Kidney (tissue), 14 donors: ENCODE data around the gene SRP19. TPM values are rescaled to one million over a fixed set of nuclear protein-coding genes. Genes with fewer than 3 reads are reported as not detected.
A peak's percentile ranks its signal among the peaks of the same experiment; 100 is the strongest.

Source experiments
- DNase-seq, 5 donors: peaks; one replicate each; pipeline ENCODE4 v3.0.0-alpha.2; 2013 to 2020
- FAIRE-seq: peaks from 2 replicates; lab custom pipeline; 2012; peaks lifted over from hg19 to GRCh38; lab: Jason Lieb, UNC
- H3K27ac ChIP-seq, 2 donors: one replicate each; pipeline ENCODE4 v1.7.0; 2013; ENCODE audit warnings: low read depth in 2 of 2, low read length in 2 of 2, inconsistent platforms in 1 of 2
- H3K27me3 ChIP-seq: one replicate; pipeline ENCODE4 v1.7.1; 2013; ENCODE audit warnings: low read length, inconsistent platforms; ENCODE audit not compliant: control insufficient read depth, insufficient read depth
- H3K36me3 ChIP-seq, 3 donors: one replicate each; pipeline versions ENCODE4 v1.7.0 to v1.7.1; 2013; ENCODE audit warnings: low read length in 3 of 3, control low read depth in 1 of 3, inconsistent platforms in 1 of 3; ENCODE audit not compliant: insufficient read depth in 3 of 3, control insufficient read depth in 2 of 3
- H3K4me1 ChIP-seq, 3 donors: one replicate each; pipeline versions ENCODE4 v1.7.0 to v1.7.1; 2013; ENCODE audit warnings: low read length in 3 of 3, inconsistent platforms in 1 of 3, low read depth in 1 of 3; ENCODE audit not compliant: control insufficient read depth in 2 of 3, insufficient read depth in 2 of 3
- H3K4me3 ChIP-seq, 3 donors: one replicate each; pipeline versions ENCODE4 v1.7.0 to v1.8.1; 2013; ENCODE audit warnings: low read length in 3 of 3, control low read depth in 1 of 3, inconsistent platforms in 1 of 3
- H3K9ac ChIP-seq, 3 donors: one replicate each; pipeline versions ENCODE4 v1.7.0 to v1.7.1; 2013; ENCODE audit warnings: low read length in 3 of 3, control low read depth in 1 of 3, inconsistent platforms in 1 of 3
- H3K9me3 ChIP-seq, 3 donors: one replicate each; pipeline versions ENCODE4 v1.7.0 to v1.7.1; 2013; ENCODE audit warnings: low read length in 3 of 3, control low read depth in 1 of 3, inconsistent platforms in 1 of 3; ENCODE audit not compliant: control insufficient read depth in 2 of 3, insufficient read depth in 1 of 3
- intact Hi-C: fragments of 100-400 bp; cut with DNase I; formaldehyde crosslinking; loops from one replicate; pipeline ENCODE4 v1.11.1; 2022
- polyA plus RNA-seq: library from polyadenylated mRNA; stranded (reverse); fragments of 350-450 nt; fragmentation: Illumina TruSeq; extraction: RNeasy Lipid Tissue Mini Kit (QIAGEN cat#74804); gene quantifications from one replicate; pipeline ENCODE4 v1.2.3, GENCODE V29; 2014; ENCODE audit warnings: low read depth, low replicate concordance; ENCODE audit not compliant: insufficient read depth
- total RNA-seq: library from RNA; stranded (reverse); fragmentation: NEBNext Ultra II Directional; extraction: Animal tissue kit (Norgen Biotek cat#: 25700); gene quantifications from one replicate; pipeline ENCODE4 v1.2.1, GENCODE V29; 2021
- TF ChIP-seq, protein P1 (sequence below): IDR thresholded peaks from 3 replicates; pipeline ENCODE4 v1.5.1; 2012; ENCODE audit warnings: mild to moderate bottlenecking, moderate library complexity, borderline replicate concordance; ENCODE audit not compliant: insufficient read depth; ENCODE audit errors: extremely low read depth
- donor health status: control.
- donor health status: control.
- donor health status: control.
- donor health status: control.
- donor health status: control.
- donor health status: DM: yes; HTN: yes; CAD: no.
- donor health status: Normal renal cell carcinoma (clear cell type).

SRP19 gene
- total and polyA plus RNA-seq, 2 donors from 2014 or later = 33.0 to 80.6 TPM

DNA sequence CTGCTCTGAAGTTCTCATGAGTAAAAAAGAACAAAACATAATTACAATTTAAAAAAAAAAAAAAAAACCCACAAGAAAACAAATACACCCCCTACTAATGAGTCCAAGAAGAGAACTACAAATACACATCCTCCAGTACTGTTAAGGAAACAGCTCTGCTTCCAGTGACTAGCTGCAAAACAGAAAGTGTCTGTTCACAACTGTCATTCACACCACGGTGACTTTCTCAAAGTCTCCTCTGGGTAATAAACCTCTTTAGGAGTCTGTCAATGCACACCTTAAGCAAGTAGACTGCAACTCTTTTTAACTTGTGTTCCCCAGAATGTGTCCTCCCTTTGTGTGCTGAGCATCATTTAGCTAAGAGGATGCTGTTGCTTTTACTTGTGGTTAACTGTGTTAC lies 54.7 kb downstream of the SRP19 start:
- H3K9me3 ChIP-seq = no peaks in the 10 kb centered on the region
- H3K36me3 ChIP-seq = peaks cover 0 to 6% (median 0%) of the 10 kb centered on the region in 3 donors
- no peaks in the 10 kb centered on the region for H3K27me3 ChIP-seq
- DNase-seq = no peak
- intact Hi-C loops = no loop called here
- H3K4me1 ChIP-seq = peaks cover 0 to 16% (median 12%) of the 10 kb centered on the region in 3 donors
- no peak for FAIRE-seq
- no peak overlapping the region for H3K9ac ChIP-seq
- TF ChIP-seq, protein P1, sequence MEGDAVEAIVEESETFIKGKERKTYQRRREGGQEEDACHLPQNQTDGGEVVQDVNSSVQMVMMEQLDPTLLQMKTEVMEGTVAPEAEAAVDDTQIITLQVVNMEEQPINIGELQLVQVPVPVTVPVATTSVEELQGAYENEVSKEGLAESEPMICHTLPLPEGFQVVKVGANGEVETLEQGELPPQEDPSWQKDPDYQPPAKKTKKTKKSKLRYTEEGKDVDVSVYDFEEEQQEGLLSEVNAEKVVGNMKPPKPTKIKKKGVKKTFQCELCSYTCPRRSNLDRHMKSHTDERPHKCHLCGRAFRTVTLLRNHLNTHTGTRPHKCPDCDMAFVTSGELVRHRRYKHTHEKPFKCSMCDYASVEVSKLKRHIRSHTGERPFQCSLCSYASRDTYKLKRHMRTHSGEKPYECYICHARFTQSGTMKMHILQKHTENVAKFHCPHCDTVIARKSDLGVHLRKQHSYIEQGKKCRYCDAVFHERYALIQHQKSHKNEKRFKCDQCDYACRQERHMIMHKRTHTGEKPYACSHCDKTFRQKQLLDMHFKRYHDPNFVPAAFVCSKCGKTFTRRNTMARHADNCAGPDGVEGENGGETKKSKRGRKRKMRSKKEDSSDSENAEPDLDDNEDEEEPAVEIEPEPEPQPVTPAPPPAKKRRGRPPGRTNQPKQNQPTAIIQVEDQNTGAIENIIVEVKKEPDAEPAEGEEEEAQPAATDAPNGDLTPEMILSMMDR = no peak
- H3K4me3 ChIP-seq = no peak overlapping the region
- no peak overlapping the region for H3K27ac ChIP-seq

DNA sequence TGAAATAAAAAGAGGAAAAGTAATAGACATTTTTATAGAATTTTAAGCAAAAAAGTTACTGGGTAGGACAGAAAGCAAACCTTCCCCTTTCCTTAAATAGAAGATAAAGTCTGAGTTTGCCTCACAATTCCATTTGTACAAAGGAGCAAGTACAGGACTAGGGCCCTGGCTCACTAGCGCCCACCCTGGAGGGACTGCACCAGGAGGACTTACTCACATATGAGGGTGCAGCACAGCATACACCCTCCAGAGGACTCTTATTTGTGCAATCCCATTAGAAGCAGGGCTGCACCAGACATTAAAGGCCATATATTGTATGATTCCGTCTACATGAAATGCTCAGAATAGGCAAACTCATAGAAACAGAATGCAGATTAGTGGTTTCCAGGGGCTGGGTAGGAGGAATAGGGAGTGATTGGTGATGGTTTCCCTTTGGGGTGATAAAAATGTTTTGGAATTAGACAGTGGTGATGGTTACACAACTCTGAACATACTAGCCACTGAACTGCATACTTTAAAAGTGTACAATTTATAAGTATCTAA lies 56.4 kb downstream of the SRP19 start:
- no peaks in the 10 kb centered on the region for H3K9me3 ChIP-seq
- intact Hi-C loops = no loop called here
- peaks cover 0 to 6% (median 0%) of the 10 kb centered on the region in 3 donors for H3K36me3 ChIP-seq
- no peak overlapping the region for H3K9ac ChIP-seq
- FAIRE-seq (no peak), DNase-seq (no peak)
- no peak overlapping the region for H3K4me3 ChIP-seq
- H3K27ac ChIP-seq = no peak overlapping the region
- peaks cover 0 to 17% (median 12%) of the 10 kb centered on the region in 3 donors for H3K4me1 ChIP-seq
- no peaks in the 10 kb centered on the region for H3K27me3 ChIP-seq
- TF ChIP-seq, protein P1 = no peak

DNA sequence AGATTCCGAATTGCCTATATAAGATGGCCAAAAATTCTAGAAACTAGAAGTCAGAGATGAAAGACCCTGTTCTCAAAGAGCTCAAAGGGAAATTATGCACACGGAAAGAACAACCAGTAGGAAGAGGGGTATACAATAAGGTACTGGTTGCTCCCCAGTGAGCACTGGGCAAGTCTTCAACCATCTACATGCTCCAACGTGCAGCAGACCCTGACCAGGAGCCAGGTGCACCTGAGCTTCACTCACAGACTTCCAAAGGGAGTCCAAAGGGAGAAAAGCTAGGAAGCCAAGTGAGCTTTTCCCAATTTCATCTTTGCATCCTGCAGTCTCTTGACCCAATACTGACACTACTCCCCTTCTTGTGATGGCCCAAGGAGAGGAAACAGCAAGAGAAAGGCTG lies 57.0 kb downstream of the SRP19 start:
- Histone ChIP-seq H3K9ac (peak overlapping the region in 1 of 3 donors; percentile 2), H3K27ac (no peak overlapping the region), H3K4me1 (peaks cover 0 to 22% (median 12%) of the 10 kb centered on the region in 3 donors), H3K9me3 (no peaks in the 10 kb centered on the region), H3K36me3 (peaks cover 0 to 6% (median 0%) of the 10 kb centered on the region in 3 donors), H3K4me3 (no peak overlapping the region), H3K27me3 (no peaks in the 10 kb centered on the region)
- DNase-seq (no peak), FAIRE-seq (no peak)
- intact Hi-C loops = no loop called here
- TF ChIP-seq, protein P1 = no peak
